ENCODE data around the gene TTC24. TPM values are rescaled to one million over a fixed set of nuclear protein-coding genes. Genes with fewer than 3 reads are reported as not detected.

Gene TTC24
- total and polyA plus RNA-seq, 5 donors, result not detected

DNA sequence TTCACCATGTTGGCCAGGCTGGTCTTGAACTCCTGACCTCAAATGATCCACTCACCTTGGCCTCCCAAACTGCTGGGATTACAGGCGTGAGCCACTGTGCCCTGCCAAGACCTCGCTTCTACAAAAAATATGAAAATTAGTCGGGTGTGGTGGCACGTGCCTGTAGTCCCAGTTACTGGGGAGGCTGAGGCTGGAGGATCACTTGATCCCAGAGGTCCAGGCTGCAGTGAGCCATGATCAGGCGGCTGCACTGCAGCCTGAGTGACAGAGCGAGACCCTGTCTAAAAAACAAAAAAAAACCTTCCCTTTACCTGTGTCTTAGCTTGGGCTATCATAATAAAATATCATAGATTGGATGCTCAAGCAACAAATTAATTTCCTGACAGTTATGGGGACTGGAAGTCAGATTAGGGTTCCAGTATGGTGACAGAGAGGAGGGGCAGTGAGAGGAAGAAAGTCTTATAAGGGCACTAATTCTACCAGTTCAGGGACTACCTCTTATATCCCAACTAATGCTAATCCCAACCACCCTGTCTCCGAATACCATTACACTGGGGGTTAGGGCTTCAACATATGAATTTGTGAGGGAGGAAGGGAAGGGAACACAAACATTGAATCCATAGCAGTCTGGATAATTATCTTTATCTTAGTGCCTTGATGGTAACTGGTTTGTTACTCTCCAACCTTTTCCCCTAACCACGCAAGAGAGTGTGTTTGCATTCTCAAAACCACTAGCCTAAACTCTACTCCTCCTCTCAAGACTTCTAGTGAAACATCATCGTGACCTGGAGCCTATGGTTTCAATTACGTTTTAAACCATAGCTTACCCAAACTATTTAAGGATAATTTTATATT is 11.0 kb downstream of the TTC24 start:
- H3K4me1 ChIP-seq (ENCODE audit: control insufficient read depth, insufficient read depth, low read length), result peaks cover 2% of the 10 kb centered on the region
- WGBS, result 87% methylated on average over 10 of the region's 10 CpGs
- ATAC-seq (no peak), DNase-seq (no peak)
- no peaks in the 10 kb centered on the region for H3K9me3 ChIP-seq (ENCODE audit: control insufficient read depth, low read length)
- H3K4me3 ChIP-seq (ENCODE audit: low read length), result no peak overlapping the region
- intact Hi-C loops (cut with DNase I), result loop anchor here in 3 of 4 donors (5.0 to 10.0 kb wide), 3 partner anchors 106 to 133 kb away; no protein-coding TSS in a partner anchor
- no peak overlapping the region for H3K27ac ChIP-seq (ENCODE audit: low read length)
- H3K27me3 ChIP-seq (ENCODE audit: control insufficient read depth, insufficient read depth), result no peaks in the 10 kb centered on the region

DNA sequence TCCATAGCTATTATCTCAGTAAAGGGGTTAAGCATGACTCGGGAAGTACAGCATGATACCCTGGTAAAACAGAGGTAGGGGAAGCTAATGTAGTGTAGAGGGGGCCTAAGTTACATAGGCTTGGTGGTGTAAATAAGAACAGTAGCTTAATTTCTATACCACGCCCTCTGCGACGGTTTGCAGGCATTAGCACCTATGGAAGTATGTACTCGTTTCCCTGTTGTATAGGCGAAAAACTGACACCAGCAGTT is 11.6 kb downstream of the TTC24 start:
- peak overlapping the region; percentile 85 for H3K27ac ChIP-seq (ENCODE audit: low read length)
- DNase-seq (no peak), ATAC-seq (no peak)
- no peaks in the 10 kb centered on the region for H3K27me3 ChIP-seq (ENCODE audit: control insufficient read depth, insufficient read depth)
- H3K9me3 ChIP-seq (ENCODE audit: control insufficient read depth, low read length), result no peaks in the 10 kb centered on the region
- H3K4me1 ChIP-seq (ENCODE audit: control insufficient read depth, insufficient read depth, low read length), result peaks cover 2% of the 10 kb centered on the region
- intact Hi-C loops (cut with DNase I), result loop anchor here in 3 of 4 donors (5.0 to 10.0 kb wide), 3 partner anchors 106 to 134 kb away; no protein-coding TSS in a partner anchor
- H3K4me3 ChIP-seq (ENCODE audit: low read length), result peak overlapping the region; percentile 74
- 23% methylated on average over 6 of the region's 6 CpGs for WGBS

DNA sequence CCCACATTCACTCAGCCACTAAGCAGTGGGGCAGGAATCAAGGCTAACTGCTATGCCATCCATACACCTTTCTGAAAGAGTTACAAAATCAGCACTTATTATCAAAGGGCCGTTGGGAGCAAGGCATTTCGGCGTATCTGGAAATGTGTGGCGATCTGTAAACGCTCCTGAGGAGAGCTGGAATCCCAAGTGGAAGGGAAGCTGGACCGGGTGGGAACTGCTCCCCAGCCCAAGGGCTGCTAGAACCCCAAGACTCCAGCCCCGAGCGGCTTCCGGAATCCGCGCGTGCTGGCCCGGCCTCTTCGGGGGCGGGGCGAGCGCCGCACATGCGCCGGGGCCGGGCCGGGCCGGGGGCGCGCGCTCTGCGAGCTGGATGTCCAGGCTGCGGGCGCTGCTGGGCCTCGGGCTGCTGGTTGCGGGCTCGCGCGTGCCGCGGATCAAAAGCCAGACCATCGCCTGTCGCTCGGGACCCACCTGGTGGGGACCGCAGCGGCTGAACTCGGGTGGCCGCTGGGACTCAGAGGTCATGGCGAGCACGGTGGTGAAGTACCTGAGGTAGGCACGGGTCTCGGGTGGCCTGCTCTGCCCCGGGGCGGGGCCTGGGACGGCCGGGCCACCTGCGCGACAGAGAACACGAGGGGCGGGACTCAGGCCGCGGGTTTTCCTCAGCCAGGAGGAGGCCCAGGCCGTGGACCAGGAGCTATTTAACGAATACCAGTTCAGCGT is 12.1 kb downstream of the TTC24 start, which contains the start of gene NAXE:
Gene NAXE (plus strand): TSS at position 345 of the 726 bp plus-strand sequence. CDS start 29 bp downstream, at position 374.
- Histone ChIP-seq H3K9me3 (ENCODE audit: control insufficient read depth, low read length) (no peaks in the 10 kb centered on the region), H3K27ac (ENCODE audit: low read length) (peak within 1 kb of the TSS; percentile 85), H3K4me3 (ENCODE audit: low read length) (peak within 1 kb of the TSS; percentile 74), H3K27me3 (ENCODE audit: control insufficient read depth, insufficient read depth) (no peaks in the 10 kb centered on the region), H3K4me1 (ENCODE audit: control insufficient read depth, insufficient read depth, low read length) (peaks cover 2% of the 10 kb centered on the region)
- WGBS, result under 1% methylated on average over 60 of the region's 60 CpGs
- DNase-seq, result peak; percentile 75 to 90 (median 90)
- peak; percentile 95 to 96 for ATAC-seq
- intact Hi-C loops (cut with DNase I), result loop anchor here in 3 of 4 donors (5.0 to 10.0 kb wide), 3 partner anchors 107 to 134 kb away; no protein-coding TSS in a partner anchor

DNA sequence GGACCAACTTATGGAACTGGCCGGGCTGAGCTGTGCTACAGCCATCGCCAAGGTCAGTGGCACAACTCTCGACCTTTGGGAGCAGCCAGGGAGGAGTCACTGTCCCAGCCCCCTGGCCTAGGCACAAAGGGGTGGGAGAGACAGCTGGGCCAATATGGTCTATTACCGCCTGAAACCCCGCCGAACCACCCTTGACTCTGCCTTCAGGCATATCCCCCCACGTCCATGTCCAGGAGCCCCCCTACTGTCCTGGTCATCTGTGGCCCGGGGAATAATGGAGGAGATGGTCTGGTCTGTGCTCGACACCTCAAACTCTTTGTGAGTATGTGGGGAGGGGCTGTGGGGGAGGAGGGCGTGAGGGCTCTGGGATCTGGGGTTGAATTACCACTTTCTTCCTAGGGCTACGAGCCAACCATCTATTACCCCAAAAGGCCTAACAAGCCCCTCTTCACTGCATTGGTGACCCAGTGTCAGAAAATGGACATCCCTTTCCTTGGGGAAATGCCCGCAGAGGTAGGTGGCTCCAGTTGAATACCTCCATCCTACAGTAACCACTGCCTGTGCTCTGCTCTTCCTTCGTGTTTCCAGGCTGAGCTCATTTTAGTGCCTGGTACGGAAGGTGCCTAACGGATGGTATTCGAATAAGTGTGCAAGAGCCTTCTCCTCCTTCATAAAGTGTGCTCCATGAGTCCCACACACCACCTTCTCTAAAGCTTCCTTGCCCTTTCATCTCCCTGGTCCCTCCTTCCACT is 12.8 kb downstream of the TTC24 start:
- intact Hi-C loops (cut with DNase I), result loop anchor here in 3 of 4 donors (5.0 to 10.0 kb wide), 3 partner anchors 108 to 135 kb away; no protein-coding TSS in a partner anchor
- H3K27me3 ChIP-seq (ENCODE audit: control insufficient read depth, insufficient read depth), result no peaks in the 10 kb centered on the region
- no peak for DNase-seq
- peak overlapping the region; percentile 65 for H3K27ac ChIP-seq (ENCODE audit: low read length)
- whole genome bisulfite sequencing, result 53% methylated on average over 16 of the region's 16 CpGs
- peaks cover 2% of the 10 kb centered on the region for H3K4me1 ChIP-seq (ENCODE audit: control insufficient read depth, insufficient read depth, low read length)
- H3K4me3 ChIP-seq (ENCODE audit: low read length), result peak overlapping the region; percentile 74
- no peak for ATAC-seq
- no peaks in the 10 kb centered on the region for H3K9me3 ChIP-seq (ENCODE audit: control insufficient read depth, low read length)

DNA sequence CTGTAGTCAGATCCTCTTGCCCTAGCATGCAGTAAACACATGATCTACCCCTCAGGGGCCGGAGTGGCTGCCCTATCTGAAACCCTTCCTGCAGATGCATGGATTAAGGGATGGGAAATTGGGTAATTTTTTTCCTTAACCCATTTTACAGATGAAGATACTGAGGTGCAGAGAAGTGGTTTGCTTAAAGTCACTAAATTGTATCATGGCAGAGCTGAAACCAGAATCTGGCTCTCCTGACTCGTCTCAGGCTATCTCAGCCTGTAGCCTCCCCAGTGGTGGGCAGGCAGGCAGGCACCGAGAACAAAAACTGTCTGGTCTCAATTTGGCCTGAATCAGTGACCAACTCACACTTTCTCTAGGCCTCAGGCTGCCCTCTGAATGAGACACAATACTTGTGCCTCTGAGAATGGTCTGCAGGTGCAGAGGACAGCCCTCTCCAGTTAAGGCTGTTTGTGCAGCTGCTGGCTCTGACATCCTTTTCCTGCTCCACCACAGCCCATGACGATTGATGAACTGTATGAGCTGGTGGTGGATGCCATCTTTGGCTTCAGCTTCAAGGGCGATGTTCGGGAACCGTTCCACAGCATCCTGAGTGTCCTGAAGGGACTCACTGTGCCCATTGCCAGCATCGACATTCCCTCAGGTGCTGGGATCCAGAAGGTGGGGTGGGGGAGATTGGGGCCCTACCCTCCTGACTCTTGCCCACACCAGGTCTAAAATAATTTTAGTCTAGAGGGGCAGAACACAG is 13.6 kb downstream of the TTC24 start:
- 83% methylated on average over 8 of the region's 8 CpGs for WGBS
- H3K27me3 ChIP-seq (ENCODE audit: control insufficient read depth, insufficient read depth), result no peaks in the 10 kb centered on the region
- no peak overlapping the region for H3K27ac ChIP-seq (ENCODE audit: low read length)
- no peaks in the 10 kb centered on the region for H3K9me3 ChIP-seq (ENCODE audit: control insufficient read depth, low read length)
- H3K4me1 ChIP-seq (ENCODE audit: control insufficient read depth, insufficient read depth, low read length), result peaks cover 2% of the 10 kb centered on the region
- intact Hi-C loops (cut with DNase I), result loop anchor here in 3 of 4 donors (5.0 to 10.0 kb wide), 3 partner anchors 108 to 136 kb away; no protein-coding TSS in a partner anchor
- ATAC-seq (no peak), DNase-seq (no peak)
- H3K4me3 ChIP-seq (ENCODE audit: low read length), result no peak overlapping the region

DNA sequence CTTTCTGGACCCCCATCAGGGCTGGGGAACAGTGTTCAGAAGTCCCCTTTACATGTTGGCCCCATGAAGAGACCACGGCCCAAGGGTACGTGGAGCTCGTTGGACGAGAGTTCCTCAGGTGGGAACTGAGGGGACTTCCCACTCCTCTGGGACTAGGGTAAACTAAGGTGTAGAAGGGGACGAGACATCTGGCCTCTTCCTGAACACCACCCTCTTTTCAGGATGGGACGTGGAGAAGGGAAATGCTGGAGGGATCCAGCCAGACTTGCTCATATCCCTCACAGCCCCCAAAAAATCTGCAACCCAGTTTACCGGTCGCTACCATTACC is 14.1 kb downstream of the TTC24 start:
- WGBS, result 85% methylated on average over 8 of the region's 8 CpGs
- Histone ChIP-seq H3K4me3 (ENCODE audit: low read length) (no peak overlapping the region), H3K27ac (ENCODE audit: low read length) (no peak overlapping the region), H3K9me3 (ENCODE audit: control insufficient read depth, low read length) (no peaks in the 10 kb centered on the region), H3K4me1 (ENCODE audit: control insufficient read depth, insufficient read depth, low read length) (peaks cover 2% of the 10 kb centered on the region), H3K27me3 (ENCODE audit: control insufficient read depth, insufficient read depth) (no peaks in the 10 kb centered on the region)
- intact Hi-C loops (cut with DNase I), result loop anchor here in 3 of 4 donors (5.0 to 10.0 kb wide), 3 partner anchors 109 to 136 kb away; no protein-coding TSS in a partner anchor
- ATAC-seq (no peak), DNase-seq (no peak)

DNA sequence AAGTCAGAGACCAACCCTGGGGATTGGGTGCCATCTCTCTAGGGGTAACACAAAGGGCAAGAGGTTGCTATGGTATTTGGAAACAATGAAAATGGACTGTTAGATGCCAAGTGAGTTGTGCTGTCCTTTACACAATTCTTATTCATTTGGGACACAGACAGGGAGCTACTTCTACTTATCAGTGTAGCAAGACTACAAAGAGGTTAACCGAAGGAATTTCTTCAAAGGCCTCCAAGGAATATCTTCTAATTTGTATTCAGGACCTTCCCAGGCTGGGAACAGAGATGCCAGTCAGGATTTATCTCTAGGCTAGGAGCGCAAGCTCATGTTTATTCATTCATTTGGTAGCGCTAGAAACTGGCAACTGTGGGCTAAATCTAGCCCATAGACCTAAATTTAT is 14.7 kb downstream of the TTC24 start:
- no peak for ATAC-seq
- H3K27me3 ChIP-seq (ENCODE audit: control insufficient read depth, insufficient read depth), result no peaks in the 10 kb centered on the region

DNA sequence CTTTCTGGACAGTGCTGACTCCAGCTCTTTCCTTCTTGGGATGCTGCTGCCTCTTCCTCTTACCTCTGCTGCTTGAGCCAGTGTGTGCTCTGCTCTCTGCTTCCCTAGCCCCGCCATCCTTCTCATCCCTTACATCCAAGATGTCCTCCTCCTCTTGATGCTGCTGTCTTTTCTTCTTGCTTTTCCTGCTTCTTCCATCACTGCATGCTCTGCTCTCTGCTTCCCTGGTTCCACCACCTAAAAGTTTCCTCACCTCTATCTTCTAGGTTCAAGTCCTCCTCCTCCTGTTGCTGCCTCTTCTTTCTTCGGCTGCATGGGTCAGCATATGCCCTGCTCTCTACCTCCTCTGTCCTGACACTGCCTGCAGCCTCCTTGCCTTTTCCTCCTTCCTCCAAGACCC is 15.5 kb downstream of the TTC24 start:
- peaks cover 2% of the 10 kb centered on the region for H3K4me1 ChIP-seq (ENCODE audit: control insufficient read depth, insufficient read depth, low read length)
- no peaks in the 10 kb centered on the region for H3K9me3 ChIP-seq (ENCODE audit: control insufficient read depth, low read length)
- no peak for ATAC-seq
- no peaks in the 10 kb centered on the region for H3K27me3 ChIP-seq (ENCODE audit: control insufficient read depth, insufficient read depth)
- no peak overlapping the region for H3K27ac ChIP-seq (ENCODE audit: low read length)
- 86% methylated on average over 2 of the region's 2 CpGs for WGBS
- intact Hi-C loops (cut with DNase I), result loop anchor here in 2 of 4 donors (10.0 kb wide), 2 partner anchors 110 to 120 kb away; no protein-coding TSS in a partner anchor
- DNase-seq, result no peak
- H3K4me3 ChIP-seq (ENCODE audit: low read length), result no peak overlapping the region

More for the DNA sequence above, 14.7 kb downstream of the TTC24 start:
- Histone ChIP-seq H3K27ac (ENCODE audit: low read length) (no peak overlapping the region), H3K4me1 (ENCODE audit: control insufficient read depth, insufficient read depth, low read length) (peaks cover 2% of the 10 kb centered on the region), H3K9me3 (ENCODE audit: control insufficient read depth, low read length) (no peaks in the 10 kb centered on the region), H3K4me3 (ENCODE audit: low read length) (no peak overlapping the region)
- 78% methylated on average over 3 of the region's 3 CpGs for WGBS
- intact Hi-C loops (cut with DNase I), result loop anchor here in 3 of 4 donors (5.0 to 10.0 kb wide), 3 partner anchors 109 to 137 kb away; no protein-coding TSS in a partner anchor
- DNase-seq, result no peak

DNA sequence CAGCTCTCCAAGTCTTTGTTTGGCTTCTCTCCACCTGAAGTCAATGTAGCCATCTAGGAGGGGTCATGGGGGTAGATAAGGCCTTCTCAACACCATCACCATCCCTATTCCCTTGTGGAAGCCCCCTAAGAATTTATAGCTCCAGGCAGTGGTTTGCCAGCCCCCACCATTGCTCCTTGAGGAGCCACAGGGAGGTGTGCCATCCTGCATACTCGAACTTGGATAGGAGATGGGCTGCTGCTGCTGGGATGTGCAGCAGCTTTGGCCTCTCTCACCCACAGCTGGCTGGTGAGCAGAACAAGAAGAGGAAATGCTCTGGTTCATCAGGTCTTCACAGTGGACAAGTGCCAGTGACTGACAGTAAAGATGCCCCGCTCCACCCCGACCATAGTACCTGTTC is 16.9 kb downstream of the TTC24 start:
- Histone ChIP-seq H3K27me3 (ENCODE audit: control insufficient read depth, insufficient read depth) (no peaks in the 10 kb centered on the region), H3K4me3 (ENCODE audit: low read length) (no peak overlapping the region), H3K4me1 (ENCODE audit: control insufficient read depth, insufficient read depth, low read length) (peaks cover 2% of the 10 kb centered on the region), H3K27ac (ENCODE audit: low read length) (no peak overlapping the region), H3K9me3 (ENCODE audit: control insufficient read depth, low read length) (no peaks in the 10 kb centered on the region)
- intact Hi-C loops (cut with DNase I), result loop anchor here in 2 of 4 donors (10.0 kb wide), 2 partner anchors 112 to 122 kb away; no protein-coding TSS in a partner anchor
- WGBS, result 88% methylated on average over 3 of the region's 3 CpGs
- DNase-seq, result no peak
- ATAC-seq, result no peak

DNA sequence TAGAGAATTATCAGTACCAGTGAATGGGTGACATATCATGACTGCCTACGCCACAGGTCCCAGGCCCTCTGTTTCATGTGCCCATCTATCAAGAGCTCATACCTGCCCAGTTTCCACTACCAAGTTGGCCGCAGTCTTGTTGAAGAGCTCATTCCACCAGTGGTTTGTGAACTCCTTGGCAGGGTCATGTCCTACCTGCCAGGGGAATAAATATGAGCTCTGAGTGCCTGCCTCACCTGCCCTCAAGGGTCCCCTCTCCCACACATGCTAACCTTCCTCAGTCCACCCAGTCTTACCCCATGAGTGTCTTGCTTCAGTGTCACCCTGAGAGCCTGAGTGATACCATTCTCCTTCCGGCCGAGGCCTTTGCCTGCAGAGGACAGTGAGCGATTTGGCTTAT is 18.6 kb downstream of the TTC24 start:
- DNase-seq (no peak), ATAC-seq (no peak)
- Histone ChIP-seq H3K4me3 (ENCODE audit: low read length) (no peak overlapping the region), H3K9me3 (ENCODE audit: control insufficient read depth, low read length) (no peaks in the 10 kb centered on the region), H3K27ac (ENCODE audit: low read length) (no peak overlapping the region), H3K27me3 (ENCODE audit: control insufficient read depth, insufficient read depth) (no peaks in the 10 kb centered on the region), H3K4me1 (ENCODE audit: control insufficient read depth, insufficient read depth, low read length) (peaks cover 4% of the 10 kb centered on the region)
- intact Hi-C loops (cut with DNase I), result loop anchor here in 2 of 4 donors (10.0 kb wide), 2 partner anchors 113 to 123 kb away; no protein-coding TSS in a partner anchor
- 93% methylated on average over 5 of the region's 5 CpGs for WGBS

Measured in right cardiac atrium (tissue), 5 donors.